HCT116 (cell line): ENCODE results near the gene M6PR. TPM values are rescaled to one million over a fixed set of nuclear protein-coding genes. Genes with fewer than 3 reads are reported as not detected.
"Not testable (repeated sequence)": the region's sequence is repeated elsewhere in the genome, so short reads cannot be mapped to it uniquely, and the experiment has no call there.

Experiments used
- ATAC-seq: fragments of 200-7000 bp; cut with Tn5 transposase; 2 replicates; pipeline ENCODE4 v1.9.1; 2020; ENCODE audit warnings: mild to moderate bottlenecking, moderate library complexity
- BruUV-seq: library from RNA; stranded (reverse); fragments of 400-500 nt; replicated peaks from 2 replicates; lab custom pipeline; 2021; lab: Mats Ljungman, UMichigan
- CTCF ChIA-PET: fragments of 300-600 bp; sonication (Branson Sonifier 250); formaldehyde crosslinking; loops from one replicate; lab custom pipeline; 2021; ENCODE audit warnings: antibody characterized with exemption; lab: Charles Lee
- POLR2A ChIA-PET: fragments of 300-600, 350-600 bp; sonication (Branson Sonifier 250); formaldehyde crosslinking; loops from one replicate; lab custom pipeline; 2021; ENCODE audit warnings: antibody characterized with exemption; lab: Charles Lee
- RAD21 ChIA-PET, 2 experiments: fragments of 300-600 bp; sonication (Branson Sonifier 250); formaldehyde crosslinking; loops; one replicate each; lab custom pipeline; 2023; ENCODE audit warnings: low total read pairs in 2 of 2; ENCODE audit not compliant: uncharacterized antibody in 2 of 2, unreplicated experiment in 2 of 2, low non-redundant PET in 1 of 2; lab: Charles Lee
- DNase-seq: peaks from one replicate; pipeline ENCODE4 v3.0.0-alpha.2; 2010; ENCODE audit warnings: low read depth, low spot score
- H2AFZ ChIP-seq: fragments of 200-600 bp; shearing (Covaris generic), sonication (generic); 2 replicates; pipeline ENCODE4 v1.6.1; 2017; ENCODE audit warnings: low read depth, mixed run types, mixed read lengths, antibody characterized with exemption, low read length; ENCODE audit not compliant: poor library complexity, severe bottlenecking
- H3K27ac ChIP-seq: 2 replicates; pipeline ENCODE4 v1.5.1; 2012; ENCODE audit warnings: low read depth, low read length
- H3K27me3 ChIP-seq: fragments of 200-600 bp; sonication (generic); 2 replicates; pipeline ENCODE4 v1.6.1; 2016; ENCODE audit warnings: mixed run types, low read length, mixed read lengths; ENCODE audit not compliant: insufficient read depth
- H3K36me3 ChIP-seq, 2 experiments: fragments of 200-500 bp in 1 of 2; fragments of 200-600 bp in 1 of 2; sonication (Bioruptor generic) in 1 of 2; sonication (generic) in 1 of 2; 2 replicates each; pipeline versions ENCODE4 v1.5.1 to v1.6.1; 2014 to 2016; ENCODE audit warnings: low read length in 2 of 2, inconsistent platforms in 1 of 2, mixed read lengths in 1 of 2, mixed run types in 1 of 2; ENCODE audit not compliant: insufficient read depth in 2 of 2, control insufficient read depth in 1 of 2
- H3K4me1 ChIP-seq, 2 experiments: fragments of 200-600 bp in 1 of 2; sonication (generic) in 1 of 2; 2 replicates each; pipeline versions ENCODE4 v1.5.1 to v1.6.1; 2012 to 2017; ENCODE audit warnings: low read length in 2 of 2, inconsistent platforms in 1 of 2, mild to moderate bottlenecking in 1 of 2, mixed read lengths in 1 of 2, mixed run types in 1 of 2, moderate library complexity in 1 of 2; ENCODE audit not compliant: insufficient read depth in 2 of 2, control insufficient read depth in 1 of 2
- H3K4me2 ChIP-seq: fragments of 200-600 bp; sonication (generic); 2 replicates; pipeline ENCODE4 v1.6.1; 2017; ENCODE audit warnings: mixed run types, low read length, mixed read lengths
- H3K4me3 ChIP-seq, 2 experiments: fragments of 200-600 bp in 1 of 2; sonication (generic) in 1 of 2; replicated peaks in 1 of 2; 2 replicates each; pipeline ENCODE4 v1.5.1; 2011 to 2016; ENCODE audit warnings: low read length in 2 of 2, control low read depth in 1 of 2, low read depth in 1 of 2, mild to moderate bottlenecking in 1 of 2, mixed read lengths in 1 of 2, mixed run types in 1 of 2
- H3K79me2 ChIP-seq: fragments of 200-600 bp; sonication (generic); 2 replicates; pipeline ENCODE4 v1.6.1; 2017; ENCODE audit warnings: mild to moderate bottlenecking, mixed run types, low read length, moderate library complexity, mixed read lengths; ENCODE audit not compliant: insufficient read depth
- H3K9ac ChIP-seq: fragments of 200-600 bp; sonication (generic); 2 replicates; pipeline ENCODE4 v1.6.1; 2016; ENCODE audit warnings: low read length, mixed read lengths
- H3K9me2 ChIP-seq: fragments of 200-600 bp; sonication (generic), shearing (Covaris generic); 2 replicates; pipeline ENCODE4 v1.6.1; 2017; ENCODE audit warnings: mixed run types, mild to moderate bottlenecking, moderate library complexity; ENCODE audit not compliant: insufficient read depth
- H3K9me3 ChIP-seq, 2 experiments: fragments of 200-500 bp in 1 of 2; fragments of 200-600 bp in 1 of 2; sonication (Bioruptor generic) in 1 of 2; sonication (generic) in 1 of 2; 2 replicates each; pipeline ENCODE4 v1.6.1; 2014 to 2017; ENCODE audit warnings: low read length in 2 of 2, mixed read lengths in 2 of 2, inconsistent platforms in 1 of 2, low read depth in 1 of 2, mild to moderate bottlenecking in 1 of 2, mixed run types in 1 of 2, moderate library complexity in 1 of 2; ENCODE audit not compliant: control insufficient read depth in 1 of 2, insufficient read depth in 1 of 2
- H4K20me1 ChIP-seq: fragments of 200-600 bp; sonication (generic), shearing (Covaris generic); 2 replicates; pipeline ENCODE4 v1.6.1; 2017; ENCODE audit warnings: mixed run types, mild to moderate bottlenecking, moderate library complexity; ENCODE audit not compliant: insufficient read depth
- REST ChIP-seq: IDR thresholded peaks from 2 replicates; pipeline ENCODE4 v1.6.1; 2012; ENCODE audit warnings: low read depth
- intact Hi-C: fragments of 100-400 bp; cut with micrococcal nuclease; formaldehyde crosslinking; loops from 2 replicates; pipeline ENCODE4 v1.10.0; 2022
- total RNA-seq: library from RNA; stranded (reverse); gene quantifications from one replicate; pipeline ENCODE4 v1.2.1, GENCODE V29; 2021; ENCODE audit not compliant: unreplicated experiment

M6PR gene
- total RNA-seq, 1 experiment from 2014 or later = 142 TPM

- no peaks in the 10 kb centered on the region for H3K9me3 ChIP-seq
- H3K4me2 ChIP-seq = no peak overlapping the region
- ChIA-PET POLR2A (no interaction called here), RAD21 (no interaction called here), CTCF (no interaction called here)
- H2AFZ ChIP-seq = no peak overlapping the region
- H3K4me3 ChIP-seq = no peak overlapping the region
- TF ChIP-seq REST = no peak
- H4K20me1 ChIP-seq = no peaks in the 10 kb centered on the region
- H3K27me3 ChIP-seq = no peaks in the 10 kb centered on the region
- DNase-seq (no peak), ATAC-seq (no peak)
- no peak overlapping the region for H3K9ac ChIP-seq
- no peaks in the 10 kb centered on the region for H3K9me2 ChIP-seq
- peaks cover 0 to 5% of the 10 kb centered on the region in 2 experiments; a peak in 2 of 4 replicates for H3K36me3 ChIP-seq
- no TSS peak for BruUV-seq
- H3K27ac ChIP-seq = no peak overlapping the region
- H3K4me1 ChIP-seq = no peaks in the 10 kb centered on the region
- H3K79me2 ChIP-seq = no peaks in the 10 kb centered on the region
- intact Hi-C loops = no loop called here
Observed at GRCh38 chr12:8936735-8937134, 12.7 kb downstream of the M6PR start.

- intact Hi-C loops, H3K4me2 ChIP-seq, H3K9me3 ChIP-seq, H3K36me3 ChIP-seq, DNase-seq, H3K4me3 ChIP-seq, ATAC-seq, RAD21 ChIA-PET, H3K9me2 ChIP-seq, BruUV-seq, H3K27ac ChIP-seq, H4K20me1 ChIP-seq, H3K9ac ChIP-seq, H3K27me3 ChIP-seq, H3K79me2 ChIP-seq, H2AFZ ChIP-seq, H3K4me1 ChIP-seq, POLR2A ChIA-PET, CTCF ChIA-PET: not testable (repeated sequence)
Observed at GRCh38 chr12:8934080-8934479, 15.4 kb downstream of the M6PR start.

- H4K20me1 ChIP-seq, H3K27ac ChIP-seq, DNase-seq, H3K4me2 ChIP-seq, H3K36me3 ChIP-seq, POLR2A ChIA-PET, BruUV-seq, H3K27me3 ChIP-seq, H3K9me2 ChIP-seq, H3K9ac ChIP-seq, intact Hi-C loops, ATAC-seq, H2AFZ ChIP-seq, H3K4me1 ChIP-seq, H3K79me2 ChIP-seq, CTCF ChIA-PET, H3K4me3 ChIP-seq, RAD21 ChIA-PET, H3K9me3 ChIP-seq: not testable (repeated sequence)
Observed at GRCh38 chr12:8932464-8932863, 17.0 kb downstream of the M6PR start.

GRCh38 chr12:8930655-8931323 is 18.7 kb downstream of the M6PR start:
- H3K9me3 ChIP-seq, H3K4me1 ChIP-seq, BruUV-seq, H3K27me3 ChIP-seq, H2AFZ ChIP-seq, H3K9ac ChIP-seq, H4K20me1 ChIP-seq, POLR2A ChIA-PET, H3K9me2 ChIP-seq, ATAC-seq, H3K4me2 ChIP-seq, RAD21 ChIA-PET, H3K36me3 ChIP-seq, H3K79me2 ChIP-seq, CTCF ChIA-PET, H3K4me3 ChIP-seq, H3K27ac ChIP-seq, DNase-seq, intact Hi-C loops: not testable (repeated sequence)
